Smooth muscle cell (in vitro differentiated cells): ENCODE measurements around the gene RITA1. TPM values are rescaled to one million over a fixed set of nuclear protein-coding genes. Genes with fewer than 3 reads are reported as not detected.

ENCODE experiments used
- DNase-seq: peaks from one replicate; lab custom pipeline; 2025; ENCODE audit not compliant: unreplicated experiment; lab: John Stamatoyannopoulos, UW
- H2AFZ ChIP-seq: fragments of 200-600 bp; sonication (generic); 2 replicates; pipeline ENCODE4 v1.6.0; 2016; ENCODE audit warnings: antibody characterized with exemption, low read depth, mild to moderate bottlenecking
- H3F3A ChIP-seq: fragments of 200-600 bp; sonication (generic); 2 replicates; pipeline ENCODE4 v1.6.0; 2017; ENCODE audit warnings: antibody characterized with exemption, low read depth
- H3K27ac ChIP-seq: fragments of 200-600 bp; sonication (generic); 2 replicates; pipeline ENCODE4 v1.5.1; 2016; ENCODE audit warnings: low read depth, mild to moderate bottlenecking
- H3K27me3 ChIP-seq: fragments of 200-600 bp; sonication (generic); 2 replicates; pipeline ENCODE4 v1.6.1; 2016; ENCODE audit warnings: low read depth, mild to moderate bottlenecking
- H3K36me3 ChIP-seq: fragments of 200-600 bp; sonication (generic); 2 replicates; pipeline ENCODE4 v1.5.1; 2016; ENCODE audit warnings: low read depth
- H3K4me1 ChIP-seq: fragments of 200-600 bp; sonication (generic); 2 replicates; pipeline ENCODE4 v1.5.1; 2016; ENCODE audit warnings: low read depth
- H3K4me2 ChIP-seq: fragments of 200-600 bp; sonication (generic); 2 replicates; pipeline ENCODE4 v1.6.0; 2016; ENCODE audit warnings: mild to moderate bottlenecking
- H3K4me3 ChIP-seq: fragments of 200-600 bp; sonication (generic); 2 replicates; pipeline ENCODE4 v1.5.1; 2016; ENCODE audit warnings: mild to moderate bottlenecking
- H3K79me2 ChIP-seq: fragments of 200-600 bp; sonication (generic); 2 replicates; pipeline ENCODE4 v1.6.0; 2016; ENCODE audit warnings: low read depth, mild to moderate bottlenecking
- H3K9ac ChIP-seq: fragments of 200-600 bp; sonication (generic); 2 replicates; pipeline ENCODE4 v1.6.0; 2016; ENCODE audit warnings: low read depth
- H3K9me3 ChIP-seq: fragments of 200-600 bp; sonication (generic); replicated peaks from 2 replicates; pipeline ENCODE4 v1.5.1; 2016; ENCODE audit warnings: low read depth
- H4K20me1 ChIP-seq: fragments of 200-600 bp; sonication (generic); 2 replicates; pipeline ENCODE4 v1.6.0; 2016; ENCODE audit warnings: low read depth
- WGBS: methylation state at CpG from one replicate; pipeline ENCODE4 v1.1.7; 2016; ENCODE audit warnings: low lambda C conversion rate; 5-methylcytosine and 5-hydroxymethylcytosine counted together
- polyA plus RNA-seq: library from polyadenylated mRNA; unstranded; fragments of >200 nt; fragmentation: Nextera tagmentation; extraction: Ambion mirVana; gene quantifications from 2 replicates; pipeline ENCODE4 v1.2.1, GENCODE V29; 2016
- total RNA-seq: library from RNA; depleted of rRNA; stranded (reverse); fragments of >200 nt; gene quantifications from 2 replicates; pipeline ENCODE4 v1.2.3, GENCODE V29; 2014
- TF ChIP-seq, protein P1 (sequence below): fragments of 200-600 bp; sonication (generic); IDR thresholded peaks from 2 replicates; pipeline ENCODE4 v1.5.1; 2017; ENCODE audit warnings: borderline replicate concordance, mild to moderate bottlenecking, antibody characterized with exemption; ENCODE audit not compliant: insufficient read depth, poor library complexity, severe bottlenecking

Gene RITA1
- total and polyA plus RNA-seq, 2 experiments from 2014 or later, result 9.6 to 12.2 TPM

DNA sequence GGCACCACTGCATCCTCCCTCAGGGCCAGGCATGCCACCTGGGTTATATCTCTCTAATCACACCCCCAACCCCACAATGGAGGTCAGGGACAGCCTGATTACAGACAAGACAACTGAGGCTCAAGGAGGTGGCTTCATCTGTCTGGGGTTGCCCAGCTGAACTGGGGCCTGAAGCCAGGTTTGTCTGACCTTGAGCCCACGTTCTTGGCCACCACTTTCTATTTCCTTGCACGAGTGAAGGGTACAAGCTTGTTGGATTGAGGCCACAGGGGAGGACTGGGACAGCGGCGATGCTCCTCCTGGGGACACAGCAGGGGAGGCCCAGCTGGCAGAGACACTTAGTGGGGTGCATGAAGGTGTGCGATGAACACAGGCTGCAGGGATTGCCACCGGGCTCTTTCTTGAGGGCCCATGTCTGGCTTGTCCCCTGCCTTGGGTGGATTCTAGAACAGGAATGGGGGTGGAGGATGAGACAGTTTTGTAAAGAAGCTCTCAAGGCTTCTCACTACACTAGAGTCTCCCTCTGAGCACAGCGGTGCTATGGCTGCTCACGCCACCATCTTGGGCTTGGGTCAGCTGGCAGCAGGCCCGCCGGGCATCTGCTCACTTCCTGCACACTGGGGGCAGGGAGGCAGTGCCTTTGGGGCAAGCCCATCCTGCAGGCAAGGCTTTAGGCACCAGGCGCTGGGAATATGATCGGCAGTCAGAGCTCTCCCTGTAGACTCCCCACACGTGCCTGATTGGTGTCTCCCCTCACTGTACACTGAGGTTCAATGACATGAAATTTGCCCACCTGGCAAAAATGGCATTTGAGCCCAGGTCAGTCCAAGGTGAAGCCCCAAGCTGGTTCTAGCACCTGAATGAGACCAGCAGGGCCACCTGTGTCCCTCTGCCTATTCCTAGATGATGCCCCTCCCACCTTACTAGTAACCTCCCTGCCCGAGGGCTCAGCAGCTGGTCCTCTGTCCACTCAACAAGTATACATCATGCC is 16.0 kb downstream of the RITA1 start:
- Histone ChIP-seq H3K9ac (no peak overlapping the region), H3F3A (peaks cover 7% of the 10 kb centered on the region), H3K4me1 (no peaks in the 10 kb centered on the region), H3K27me3 (no peaks in the 10 kb centered on the region), H3K9me3 (no peaks in the 10 kb centered on the region), H3K79me2 (no peaks in the 10 kb centered on the region), H3K4me2 (no peak overlapping the region), H3K36me3 (no peaks in the 10 kb centered on the region), H4K20me1 (no peaks in the 10 kb centered on the region), H3K27ac (no peak overlapping the region), H2AFZ (no peak overlapping the region), H3K4me3 (no peak overlapping the region)
- WGBS, result 95% methylated on average over 14 of the region's 14 CpGs
- no peak for DNase-seq
- TF ChIP-seq, protein P1, sequence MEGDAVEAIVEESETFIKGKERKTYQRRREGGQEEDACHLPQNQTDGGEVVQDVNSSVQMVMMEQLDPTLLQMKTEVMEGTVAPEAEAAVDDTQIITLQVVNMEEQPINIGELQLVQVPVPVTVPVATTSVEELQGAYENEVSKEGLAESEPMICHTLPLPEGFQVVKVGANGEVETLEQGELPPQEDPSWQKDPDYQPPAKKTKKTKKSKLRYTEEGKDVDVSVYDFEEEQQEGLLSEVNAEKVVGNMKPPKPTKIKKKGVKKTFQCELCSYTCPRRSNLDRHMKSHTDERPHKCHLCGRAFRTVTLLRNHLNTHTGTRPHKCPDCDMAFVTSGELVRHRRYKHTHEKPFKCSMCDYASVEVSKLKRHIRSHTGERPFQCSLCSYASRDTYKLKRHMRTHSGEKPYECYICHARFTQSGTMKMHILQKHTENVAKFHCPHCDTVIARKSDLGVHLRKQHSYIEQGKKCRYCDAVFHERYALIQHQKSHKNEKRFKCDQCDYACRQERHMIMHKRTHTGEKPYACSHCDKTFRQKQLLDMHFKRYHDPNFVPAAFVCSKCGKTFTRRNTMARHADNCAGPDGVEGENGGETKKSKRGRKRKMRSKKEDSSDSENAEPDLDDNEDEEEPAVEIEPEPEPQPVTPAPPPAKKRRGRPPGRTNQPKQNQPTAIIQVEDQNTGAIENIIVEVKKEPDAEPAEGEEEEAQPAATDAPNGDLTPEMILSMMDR, result no peak

DNA sequence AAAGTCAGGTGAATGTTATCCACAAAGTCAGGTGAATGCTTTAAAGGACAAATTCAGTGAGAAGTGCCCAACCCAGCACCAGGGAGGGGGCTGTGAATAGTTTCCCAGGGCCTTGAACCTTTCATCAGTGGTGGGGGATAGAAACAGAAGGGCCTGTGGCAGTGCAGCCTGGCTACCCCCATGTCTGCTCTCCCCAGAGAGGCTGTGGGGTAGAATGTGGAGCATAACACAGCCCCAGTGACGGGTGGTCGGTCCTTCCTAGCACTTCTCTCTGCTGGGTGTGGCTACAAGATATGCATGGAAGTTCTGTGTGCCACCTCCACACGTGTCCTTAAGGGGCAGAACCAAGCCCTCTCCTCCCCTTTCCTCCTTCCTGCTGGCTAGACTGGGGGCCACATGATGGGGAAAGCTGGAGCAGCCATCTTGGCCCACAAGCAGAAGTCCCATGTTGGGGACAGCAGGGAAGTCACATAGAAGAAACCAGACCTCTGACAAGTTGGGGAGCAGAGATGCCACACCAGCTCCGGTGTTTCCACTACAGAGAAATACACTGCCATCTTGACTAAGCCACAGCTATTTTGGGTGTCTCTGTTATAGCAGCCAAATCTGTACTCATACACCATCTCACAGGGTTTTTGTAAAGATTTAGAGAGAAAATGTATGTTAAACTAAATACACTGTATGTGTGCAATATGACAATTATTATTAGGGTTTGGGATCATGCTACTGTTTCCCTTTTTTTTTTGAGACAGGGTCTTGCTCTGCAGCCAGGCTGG is 17.0 kb downstream of the RITA1 start:
- Histone ChIP-seq H2AFZ (no peak overlapping the region), H3K27me3 (no peaks in the 10 kb centered on the region), H3K4me1 (no peaks in the 10 kb centered on the region), H3K9me3 (no peaks in the 10 kb centered on the region), H4K20me1 (no peaks in the 10 kb centered on the region), H3K9ac (no peak overlapping the region), H3K27ac (no peak overlapping the region), H3K79me2 (no peaks in the 10 kb centered on the region), H3F3A (peaks cover 7% of the 10 kb centered on the region), H3K4me3 (no peak overlapping the region), H3K4me2 (no peak overlapping the region), H3K36me3 (no peaks in the 10 kb centered on the region)
- TF ChIP-seq, protein P1, result no peak
- WGBS, result 94% methylated on average over 4 of the region's 4 CpGs
- no peak for DNase-seq

DNA sequence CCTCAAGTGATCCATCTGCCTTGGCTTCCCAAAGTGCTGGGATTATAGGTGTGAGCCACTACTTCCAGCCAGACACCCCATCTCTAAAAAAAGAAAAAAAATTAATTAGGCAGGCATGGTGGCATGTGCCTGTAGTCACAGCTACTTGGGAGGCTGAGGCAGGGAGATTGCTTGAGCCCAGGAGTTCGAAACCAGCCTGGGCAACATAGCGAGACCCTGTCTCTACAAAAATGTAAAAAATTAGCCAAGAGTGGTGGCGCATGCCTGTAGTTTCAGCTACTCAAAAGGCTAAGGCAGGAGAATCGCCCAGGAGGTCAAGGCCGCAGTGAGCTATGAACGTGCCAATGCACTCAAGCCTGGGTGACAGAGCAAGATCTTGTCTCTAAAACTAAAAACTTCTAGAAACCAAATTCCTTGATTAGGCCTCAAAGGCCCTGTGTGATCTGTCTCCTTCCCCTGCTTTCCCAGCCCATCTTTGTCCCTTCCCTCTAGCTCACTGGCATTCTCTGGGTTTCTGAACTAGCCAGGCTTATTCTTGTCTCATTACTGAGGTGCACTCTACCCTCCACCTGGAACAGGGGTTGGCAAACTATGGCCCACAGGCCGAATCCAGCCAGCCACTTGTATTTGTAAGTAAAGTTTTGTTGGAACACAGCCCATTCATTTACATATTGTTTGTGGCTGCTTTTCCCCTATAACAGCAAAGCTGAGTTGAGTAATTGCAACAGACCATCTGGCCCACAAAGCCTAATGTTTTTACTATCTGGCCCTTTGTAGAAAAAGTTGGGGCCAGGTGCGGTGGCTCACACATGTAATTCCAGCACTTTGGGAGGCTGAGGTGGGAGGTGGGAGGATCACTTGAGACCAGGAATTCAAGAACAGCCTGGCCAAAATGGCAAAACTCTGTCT is 18.6 kb downstream of the RITA1 start:
- no peak for DNase-seq
- no peaks in the 10 kb centered on the region for H3K36me3 ChIP-seq
- no peaks in the 10 kb centered on the region for H3K27me3 ChIP-seq
- peaks cover 12% of the 10 kb centered on the region for H3F3A ChIP-seq
- no peak overlapping the region for H3K4me3 ChIP-seq
- peaks cover 4% of the 10 kb centered on the region for H3K4me1 ChIP-seq
- H2AFZ ChIP-seq, result no peak overlapping the region
- 88% methylated on average over 8 of the region's 8 CpGs for WGBS
- no peaks in the 10 kb centered on the region for H4K20me1 ChIP-seq
- H3K9ac ChIP-seq, result no peak overlapping the region
- H3K4me2 ChIP-seq, result no peak overlapping the region
- H3K9me3 ChIP-seq, result no peaks in the 10 kb centered on the region
- no peak overlapping the region for H3K27ac ChIP-seq
- TF ChIP-seq, protein P1, result no peak
- no peaks in the 10 kb centered on the region for H3K79me2 ChIP-seq
